K562 (cell line): ENCODE results near the gene MROH8. TPM values are rescaled to one million over a fixed set of nuclear protein-coding genes. Genes with fewer than 3 reads are reported as not detected.
"Not testable (repeated sequence)": the region's sequence is repeated elsewhere in the genome, so short reads cannot be mapped to it uniquely, and the experiment has no call there.

Experiments used
- ATAC-seq: fragments of 200-7000 bp; cut with Tn5 transposase; 3 replicates; pipeline ENCODE4 v1.9.1; 2020; ENCODE audit warnings: moderate library complexity
- BruUV-seq: library from RNA; stranded (reverse); fragments of 400-500 nt; replicated peaks from 2 replicates; lab custom pipeline; 2021; lab: Mats Ljungman, UMichigan
- CTCF ChIA-PET: fragments of 300-600 bp; formaldehyde crosslinking; extraction: SDS; loops from one replicate; lab custom pipeline; 2021; ENCODE audit warnings: low intra/inter-chr PET ratio; lab: Yijun Ruan, JAX
- POLR2A ChIA-PET: fragments of 300-600, 350-650 bp; sonication (Branson Sonifier 250); formaldehyde crosslinking; extraction: SDS; loops from one replicate; lab custom pipeline; 2021; ENCODE audit warnings: antibody characterized with exemption, inconsistent platforms; lab: Yijun Ruan, JAX
- DNase-seq, 4 experiments: peaks; one replicate each; pipeline versions ENCODE4 v3.0.0 to v3.0.0-alpha.2; 2011 to 2018; ENCODE audit warnings: low spot score in 3 of 4, mixed read lengths in 3 of 4; ENCODE audit errors: extremely low read depth in 1 of 4
- FAIRE-seq: peaks from 2 replicates; lab custom pipeline; 2011; peaks lifted over from hg19 to GRCh38; lab: Jason Lieb, UNC
- H2AFZ ChIP-seq: 2 replicates; pipeline ENCODE4 v1.6.0; 2011; ENCODE audit warnings: low read depth, low read length, control low read depth, inconsistent platforms
- H3K27ac ChIP-seq: fragments of 200-600 bp; 3 replicates; pipeline ENCODE4 v1.8.0; 2011; ENCODE audit warnings: low read depth, mild to moderate bottlenecking, control low read depth, inconsistent platforms, low read length, moderate library complexity, mixed read lengths; ENCODE audit errors: extremely low read depth
- H3K27me3 ChIP-seq, 2 experiments: fragments of 300-600 bp in 1 of 2; 2 replicates in 1 of 2; 3 replicates in 1 of 2; pipeline versions ENCODE4 v1.6.0 to v1.8.0; 2011; ENCODE audit warnings: inconsistent platforms in 2 of 2, low read length in 2 of 2, mild to moderate bottlenecking in 1 of 2, mixed read lengths in 1 of 2, moderate library complexity in 1 of 2; ENCODE audit not compliant: control insufficient read depth in 2 of 2, insufficient read depth in 2 of 2
- H3K36me3 ChIP-seq: fragments of 300-600 bp; 3 replicates; pipeline ENCODE4 v1.8.0; 2011; ENCODE audit warnings: mild to moderate bottlenecking, low read length, inconsistent platforms; ENCODE audit not compliant: control insufficient read depth, insufficient read depth
- H3K4me1 ChIP-seq, 2 experiments: fragments of 200-600 bp in 1 of 2; replicated peaks in 1 of 2; 2 replicates in 1 of 2; 3 replicates in 1 of 2; pipeline versions ENCODE4 v1.5.1 to v1.8.0; 2011; ENCODE audit warnings: inconsistent platforms in 2 of 2, low read length in 2 of 2, mild to moderate bottlenecking in 1 of 2, mixed read lengths in 1 of 2, moderate library complexity in 1 of 2; ENCODE audit not compliant: control insufficient read depth in 2 of 2, insufficient read depth in 2 of 2
- H3K4me2 ChIP-seq: 2 replicates; pipeline ENCODE4 v1.6.1; 2011; ENCODE audit warnings: low read length, control low read depth, inconsistent platforms, mixed read lengths; ENCODE audit not compliant: insufficient read depth
- H3K4me3 ChIP-seq: fragments of 200-600 bp; sonication (generic), shearing (Covaris generic); 2 replicates; pipeline ENCODE4 v1.5.1; 2016; ENCODE audit warnings: control low read depth, inconsistent platforms
- H3K79me2 ChIP-seq: fragments of 200-600 bp; 3 replicates; pipeline ENCODE4 v1.8.0; 2011; ENCODE audit warnings: low read length, inconsistent platforms; ENCODE audit not compliant: control insufficient read depth, insufficient read depth
- H3K9ac ChIP-seq, 2 experiments: 2 replicates each; pipeline versions ENCODE4 v1.6.0 to v1.6.1; 2011; ENCODE audit warnings: low read depth in 2 of 2, low read length in 2 of 2, control low read depth in 1 of 2, inconsistent platforms in 1 of 2, mild to moderate bottlenecking in 1 of 2, mixed read lengths in 1 of 2; ENCODE audit not compliant: insufficient read depth in 1 of 2
- H3K9me1 ChIP-seq: one replicate; pipeline ENCODE4 v1.6.0; 2011; ENCODE audit warnings: inconsistent platforms, mild to moderate bottlenecking, low read length, moderate library complexity; ENCODE audit not compliant: control insufficient read depth, insufficient read depth
- H3K9me3 ChIP-seq: replicated peaks from 2 replicates; pipeline ENCODE4 v1.5.1; 2011; ENCODE audit warnings: low read depth, low read length, inconsistent platforms; ENCODE audit not compliant: control insufficient read depth, insufficient read depth
- H4K20me1 ChIP-seq: replicated peaks from 2 replicates; pipeline ENCODE4 v1.6.1; 2011; ENCODE audit warnings: low read length, inconsistent platforms, mixed read lengths; ENCODE audit not compliant: control insufficient read depth, insufficient read depth
- C11orf30 ChIP-seq: fragments of 450-650 bp; IDR thresholded peaks from 2 replicates; pipeline ENCODE4 v1.6.1; 2016; ENCODE audit warnings: low read depth, mild to moderate bottlenecking
- CBFB ChIP-seq: sonication (generic); formaldehyde crosslinking; IDR thresholded peaks from 2 replicates; pipeline ENCODE4 v1.4.0; 2020; ENCODE audit warnings: mild to moderate bottlenecking, missing genetic modification reagents
- KLF1 ChIP-seq: fragments of 450-650 bp; IDR thresholded peaks from 2 replicates; pipeline ENCODE4 v1.6.1; 2016; ENCODE audit warnings: missing genetic modification characterization, missing compliant biosample characterization
- TCF7L2 ChIP-seq: fragments of 150-350 bp; IDR thresholded peaks from 2 replicates; pipeline ENCODE4 v1.6.1; 2016; ENCODE audit warnings: low read depth, mild to moderate bottlenecking, low read length, moderate library complexity
- YBX1 ChIP-seq: fragments of 450-650 bp; IDR thresholded peaks from 2 replicates; pipeline ENCODE4 v1.7.1; 2016; ENCODE audit warnings: mild to moderate bottlenecking
- ZNF282 ChIP-seq: sonication (generic); formaldehyde crosslinking; IDR thresholded peaks from 2 replicates; pipeline ENCODE4 v1.8.1; 2023; ENCODE audit warnings: missing genetic modification reagents
- ZNF316 ChIP-seq: fragments of 450-650 bp; IDR thresholded peaks from 2 replicates; pipeline ENCODE4 v1.6.1; 2016
- ZNF57 ChIP-seq: fragments of 450-650 bp; formaldehyde crosslinking; IDR thresholded peaks from 2 replicates; pipeline ENCODE4 v1.4.0; 2020; ENCODE audit warnings: mild to moderate bottlenecking, moderate library complexity
- ZNF583 ChIP-seq: fragments of 250-450 bp; sonication (Bioruptor Pico); IDR thresholded peaks from 2 replicates; pipeline ENCODE4 v1.4.0; 2020
- WGBS: fragments of 100-300 bp; shearing (Covaris generic); methylation state at CpG from one replicate; pipeline ENCODE4 v1.1.6; 2016; ENCODE audit warnings: low coverage, mixed read lengths; ENCODE audit not compliant: insufficient coverage; ENCODE audit errors: missing lambda C conversion rate; 5-methylcytosine and 5-hydroxymethylcytosine counted together
- in situ Hi-C: fragments of 300-500 bp; cut with MboI; formaldehyde crosslinking; loops from 4 replicates; pipeline ENCODE4 v1.15.0; 2018; ENCODE audit warnings: inconsistent platforms, mixed read lengths
- intact Hi-C: fragments of 100-400 bp; cut with micrococcal nuclease; formaldehyde crosslinking; loops from 2 replicates; pipeline ENCODE4 v1.14.2; 2022
- polyA plus RNA-seq, 8 experiments: library from polyadenylated mRNA; depleted of rRNA in 4 of 8; stranded (reverse) in 5 of 8; unstranded in 3 of 8; fragments of >200 nt; fragmentation: Nextera tagmentation in 2 of 8; fragmentation: Illumina TruSeq in 1 of 8; extraction: Ambion mirVana in 2 of 8; extraction: Trizol in 1 of 8; gene quantifications; 2 replicates each; pipeline versions ENCODE4 v1.2.1 to v1.2.3, GENCODE V29; 2011 to 2014; ENCODE audit warnings: inconsistent platforms in 1 of 8, missing spikeins in 1 of 8
- total RNA-seq, 7 experiments: library from RNA; depleted of rRNA in 6 of 7; stranded (reverse); fragments of >200 nt in 6 of 7; fragmentation: Illumina TruSeq in 2 of 7; extraction: Trizol in 2 of 7; gene quantifications; 2 replicates each; pipeline versions ENCODE4 v1.2.1 to v1.2.3, GENCODE V29; 2011 to 2021; ENCODE audit warnings: low replicate concordance in 1 of 7
- TF ChIP-seq, protein P1 (sequence below): sonication (generic); formaldehyde crosslinking; IDR thresholded peaks from 2 replicates; pipeline ENCODE4 v1.8.0; 2022; ENCODE audit warnings: mild to moderate bottlenecking, missing genetic modification reagents

MROH8 gene
- total and polyA plus RNA-seq, 9 of the 15 experiments (the other 6 are each of a cell fraction or from before 2014, with no cell fraction given): 0.21 to 1.5 (median 0.78) TPM

DNA sequence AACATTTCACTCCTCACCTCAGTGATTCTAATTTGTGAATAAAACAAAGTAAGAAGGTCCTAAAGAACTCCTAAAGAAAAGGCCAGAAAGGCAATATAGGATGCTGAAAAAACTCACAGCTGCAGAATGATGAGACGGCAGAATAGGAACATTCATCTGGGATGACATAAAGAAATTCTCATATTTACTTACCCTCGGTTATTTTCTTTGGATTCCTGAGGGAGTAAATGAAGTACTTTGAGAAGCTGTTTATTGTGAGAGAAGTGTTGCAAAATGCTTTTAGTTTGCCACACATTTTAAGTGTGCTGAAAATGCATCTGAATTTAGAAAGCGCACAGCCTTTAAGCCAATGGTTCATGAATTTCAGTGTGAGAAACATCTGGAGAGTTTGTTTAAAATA is 47.9 kb downstream of the MROH8 start:
- H3K27ac ChIP-seq: no peak overlapping the region
- H3K9me1 ChIP-seq: no peaks in the 10 kb centered on the region
- H3K9ac ChIP-seq: no peak overlapping the region
- CTCF ChIA-PET: no interaction called here
- 26% methylated on average over 3 of the region's 3 CpGs for WGBS
- no peak overlapping the region for H3K4me2 ChIP-seq
- H3K4me3 ChIP-seq: no peak overlapping the region
- H4K20me1 ChIP-seq: no peaks in the 10 kb centered on the region
- intact Hi-C loops: no loop called here
- H3K4me1 ChIP-seq: no peaks in the 10 kb centered on the region
- no peaks in the 10 kb centered on the region for H3K79me2 ChIP-seq
- DNase-seq (no peak), FAIRE-seq (no peak)
- no peak overlapping the region for H2AFZ ChIP-seq
- TF ChIP-seq CBFB (CRISPR knock-in tag) (no peak), KLF1 (no peak), YBX1 (no peak), ZNF316 (peak; percentile 56), C11orf30 (peak; percentile 36; the same call in 1 of the 2 replicates)
- TF ChIP-seq, all 486 proteins: peak for 2
- POLR2A ChIA-PET: interaction anchor here (0.5 to 1.0 kb wide), 4 partner anchors 10 to 23 kb away, joined by 3 to 5 read pairs (median 4); no protein-coding TSS in a partner anchor
- BruUV-seq: no TSS peak
- no peak for ATAC-seq
- no peaks in the 10 kb centered on the region; a peak in 2 of 5 replicates for H3K27me3 ChIP-seq
- no peaks in the 10 kb centered on the region for H3K36me3 ChIP-seq
- no peaks in the 10 kb centered on the region for H3K9me3 ChIP-seq
- in situ Hi-C loops: no loop called here

DNA sequence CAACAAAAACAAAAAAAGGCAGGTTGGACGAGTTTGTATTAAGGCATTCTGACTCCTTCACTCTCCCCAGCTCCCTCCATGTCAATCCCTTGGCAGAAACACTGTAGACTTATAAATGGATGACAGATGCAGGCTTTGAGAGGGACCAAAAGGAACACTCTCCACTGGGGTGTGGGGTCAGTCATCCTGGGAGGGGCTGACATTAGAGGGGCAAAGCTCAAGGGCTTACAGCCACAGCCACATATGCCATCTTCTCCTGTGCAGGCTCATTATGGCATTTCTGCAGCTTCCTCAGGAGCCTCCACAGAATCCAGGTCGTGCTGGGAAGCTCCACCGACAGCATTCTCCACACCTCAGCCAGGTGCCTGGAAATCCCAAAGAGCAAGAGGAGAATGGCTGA is 50.5 kb downstream of the MROH8 start:
- CTCF ChIA-PET: no interaction called here

GRCh38 chr20:37126290-37126689 is 53.1 kb downstream of the MROH8 start:
- FAIRE-seq, in situ Hi-C loops, DNase-seq, H3K4me2 ChIP-seq, H3K27me3 ChIP-seq, H3K79me2 ChIP-seq, H3K27ac ChIP-seq, BruUV-seq, intact Hi-C loops, ATAC-seq, H2AFZ ChIP-seq, CTCF ChIA-PET, H3K9me3 ChIP-seq, H3K4me3 ChIP-seq, H4K20me1 ChIP-seq, POLR2A ChIA-PET, H3K9me1 ChIP-seq, H3K4me1 ChIP-seq, H3K36me3 ChIP-seq, H3K9ac ChIP-seq: not testable (repeated sequence)
- WGBS: 40% methylated on average over 1 of the region's 30 CpGs

More for the DNA sequence above, 50.5 kb downstream of the MROH8 start:
- Histone ChIP-seq H3K9ac (no peak overlapping the region), H3K9me3 (no peaks in the 10 kb centered on the region), H3K4me2 (no peak overlapping the region), H3K27me3 (no peaks in the 10 kb centered on the region; a peak in 2 of 5 replicates), H3K79me2 (no peaks in the 10 kb centered on the region), H3K27ac (no peak overlapping the region), H3K4me1 (no peaks in the 10 kb centered on the region), H3K36me3 (no peaks in the 10 kb centered on the region), H3K9me1 (no peaks in the 10 kb centered on the region), H3K4me3 (no peak overlapping the region), H4K20me1 (no peaks in the 10 kb centered on the region), H2AFZ (no peak overlapping the region)
- DNase-seq: no peak
- WGBS: 0% methylated on average over 3 of the region's 3 CpGs
- FAIRE-seq: no peak
- no peak for ATAC-seq
- POLR2A ChIA-PET: interaction anchor here (0.5 to 1.0 kb wide), 4 partner anchors 20 to 107 kb away, joined by 3 to 4 read pairs (median 3); partner anchors contain the start of gene RBL1
- BruUV-seq: no TSS peak
- TF ChIP-seq ZNF282 (no peak), ZNF583 (no peak), ZNF57 (CRISPR knock-in tag) (no peak), TCF7L2 (no peak)
- TF ChIP-seq, protein P1, sequence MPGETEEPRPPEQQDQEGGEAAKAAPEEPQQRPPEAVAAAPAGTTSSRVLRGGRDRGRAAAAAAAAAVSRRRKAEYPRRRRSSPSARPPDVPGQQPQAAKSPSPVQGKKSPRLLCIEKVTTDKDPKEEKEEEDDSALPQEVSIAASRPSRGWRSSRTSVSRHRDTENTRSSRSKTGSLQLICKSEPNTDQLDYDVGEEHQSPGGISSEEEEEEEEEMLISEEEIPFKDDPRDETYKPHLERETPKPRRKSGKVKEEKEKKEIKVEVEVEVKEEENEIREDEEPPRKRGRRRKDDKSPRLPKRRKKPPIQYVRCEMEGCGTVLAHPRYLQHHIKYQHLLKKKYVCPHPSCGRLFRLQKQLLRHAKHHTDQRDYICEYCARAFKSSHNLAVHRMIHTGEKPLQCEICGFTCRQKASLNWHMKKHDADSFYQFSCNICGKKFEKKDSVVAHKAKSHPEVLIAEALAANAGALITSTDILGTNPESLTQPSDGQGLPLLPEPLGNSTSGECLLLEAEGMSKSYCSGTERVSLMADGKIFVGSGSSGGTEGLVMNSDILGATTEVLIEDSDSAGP (CRISPR knock-in tag): no peak
- intact Hi-C loops: no loop called here
- in situ Hi-C loops: no loop called here
